Stomach (tissue), 9 donors: ENCODE results near the gene CEP76. TPM values are rescaled to one million over a fixed set of nuclear protein-coding genes. Genes with fewer than 3 reads are reported as not detected.
A peak's percentile ranks its signal among the peaks of the same experiment; 100 is the strongest.

Experiments used
- DNase-seq, 2 donors: peaks; one replicate each; pipeline versions ENCODE4 v3.0.0 to v3.0.0-alpha.2; 2013 to 2019
- H3K27ac ChIP-seq, 5 donors: fragments of 200-600 bp in 4 of 5; sonication (generic) in 4 of 5; one replicate each; pipeline ENCODE4 v1.5.1; 2013 to 2019; ENCODE audit warnings: mild to moderate bottlenecking in 1 of 5, moderate library complexity in 1 of 5
- H3K27me3 ChIP-seq, 3 donors: fragments of 200-600 bp; sonication (generic); one replicate each; pipeline ENCODE4 v1.5.1; 2017 to 2019; ENCODE audit warnings: mixed run types in 1 of 3
- H3K36me3 ChIP-seq, 4 donors: fragments of 200-600 bp; sonication (generic); 1 replicate in 3 of 4; 2 replicates in 1 of 4; pipeline ENCODE4 v1.5.1; 2016 to 2019
- H3K4me1 ChIP-seq, 4 donors: fragments of 200-600 bp; sonication (generic); one replicate each; pipeline ENCODE4 v1.5.1; 2016 to 2019
- H3K4me3 ChIP-seq, 4 donors: fragments of 200-600 bp; sonication (generic) in 3 of 4; one replicate each; pipeline ENCODE4 v1.5.1; 2016 to 2019; ENCODE audit warnings: mild to moderate bottlenecking in 1 of 4
- H3K9me3 ChIP-seq, 4 donors: fragments of 200-600 bp; sonication (generic); one replicate each; pipeline ENCODE4 v1.5.1; 2016 to 2019
- EP300 ChIP-seq: sonication (generic); formaldehyde crosslinking; IDR thresholded peaks from one replicate; pipeline ENCODE4 v1.6.1; 2017; ENCODE audit warnings: antibody characterized with exemption
- POLR2A ChIP-seq, 4 donors: fragments of 450-650 bp; IDR thresholded peaks; one replicate each; pipeline ENCODE4 v1.6.1; 2016; ENCODE audit warnings: antibody characterized with exemption in 4 of 4, control low read depth in 2 of 4, mild to moderate bottlenecking in 1 of 4, moderate library complexity in 1 of 4
- POLR2AphosphoS5 ChIP-seq, 3 donors: sonication (generic); formaldehyde crosslinking; IDR thresholded peaks; one replicate each; pipeline ENCODE4 v1.6.1; 2016; ENCODE audit warnings: antibody characterized with exemption in 3 of 3
- WGBS, 5 donors: extraction: QIAGEN DNeasy Blood & Tissue Kit in 3 of 5; methylation state at CpG; one replicate each; pipeline versions ENCODE4 v1.1.5 to v1.1.7; 2013 to 2018; 5-methylcytosine and 5-hydroxymethylcytosine counted together
- intact Hi-C: fragments of 100-400 bp; cut with DNase I; formaldehyde crosslinking; loops from one replicate; pipeline ENCODE4 v1.15.1; 2023; ENCODE audit warnings: low total_unique reads
- polyA plus RNA-seq, 3 donors: library from polyadenylated mRNA; stranded (reverse); fragments of 200-250 nt; gene quantifications; one replicate each; pipeline ENCODE4 v1.2.3, GENCODE V29; 2013
- total RNA-seq, 5 donors: library from RNA; depleted of rRNA; stranded (reverse); fragments of >200 nt; gene quantifications; one replicate each; pipeline versions ENCODE4 v1.1.0 to v1.2.3, GENCODE V29; 2014 to 2016
- TF ChIP-seq, protein P1 (sequence below), 7 experiments: fragments of 450-650 bp in 4 of 7; fragments of 200-600 bp in 3 of 7; sonication (generic) in 3 of 7; IDR thresholded peaks; one replicate each; pipeline ENCODE4 v1.5.1; 2016 to 2019; ENCODE audit warnings: antibody characterized with exemption in 7 of 7, control low read depth in 2 of 7, mild to moderate bottlenecking in 1 of 7
- donor health status: healthy with polysubstance abuse.
- donor health status: Bipolar disorder and iron deficiency.
- donor health status: healthy.

Gene CEP76
- total and polyA plus RNA-seq, 8 donors: 2.4 to 57.2 (median 7.9) TPM

- WGBS, 5 donors: 92 to 94% (median 94%) methylated on average over 16 to 18 of the region's 18 CpGs
- Histone ChIP-seq H3K9me3 (no peaks in the 10 kb centered on the region), H3K4me1 (no peaks in the 10 kb centered on the region), H3K27me3 (no peaks in the 10 kb centered on the region), H3K36me3 (no peaks in the 10 kb centered on the region), H3K4me3 (no peak overlapping the region), H3K27ac (no peak overlapping the region)
- DNase-seq: no peak
- intact Hi-C loops: no loop called here
- TF ChIP-seq POLR2AphosphoS5 (IDR thresholded peaks at IDR 0.05) (no peak), EP300 (no peak)
These were observed 48.4 kb upstream of the CEP76 start for GRCh38 chr18:12750715-12751502.

DNA sequence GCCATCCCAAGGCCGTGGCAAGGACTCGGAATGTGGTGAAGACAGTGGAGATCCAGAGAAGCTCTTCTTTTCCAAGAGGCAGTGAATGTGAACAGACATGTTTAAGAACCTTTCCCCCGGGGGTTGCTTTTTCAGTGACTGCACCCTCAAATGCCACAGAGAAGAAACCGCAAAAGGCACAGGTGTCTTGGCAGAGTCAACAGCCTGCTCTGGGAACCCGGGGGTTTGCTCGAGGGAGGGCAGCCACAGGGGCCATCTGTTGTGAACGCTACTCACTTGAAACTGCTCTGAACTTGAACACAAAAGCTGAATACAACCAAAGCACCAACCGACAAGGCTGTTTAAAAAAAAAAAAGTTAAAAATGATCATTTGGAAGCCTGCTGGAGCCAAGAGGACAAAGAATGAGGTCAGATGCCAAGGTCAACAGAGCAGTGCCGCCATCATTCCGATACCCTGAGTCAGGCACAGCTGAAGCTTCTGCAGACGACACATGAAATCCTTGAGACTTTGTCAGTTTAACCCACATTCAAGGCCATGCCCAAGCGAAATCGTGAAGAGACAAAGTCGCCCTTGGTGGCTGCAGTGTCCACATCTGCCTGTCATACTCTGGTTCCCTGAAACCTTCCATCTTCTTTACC is 47.7 kb upstream of the CEP76 start:
- TF ChIP-seq, protein P1, sequence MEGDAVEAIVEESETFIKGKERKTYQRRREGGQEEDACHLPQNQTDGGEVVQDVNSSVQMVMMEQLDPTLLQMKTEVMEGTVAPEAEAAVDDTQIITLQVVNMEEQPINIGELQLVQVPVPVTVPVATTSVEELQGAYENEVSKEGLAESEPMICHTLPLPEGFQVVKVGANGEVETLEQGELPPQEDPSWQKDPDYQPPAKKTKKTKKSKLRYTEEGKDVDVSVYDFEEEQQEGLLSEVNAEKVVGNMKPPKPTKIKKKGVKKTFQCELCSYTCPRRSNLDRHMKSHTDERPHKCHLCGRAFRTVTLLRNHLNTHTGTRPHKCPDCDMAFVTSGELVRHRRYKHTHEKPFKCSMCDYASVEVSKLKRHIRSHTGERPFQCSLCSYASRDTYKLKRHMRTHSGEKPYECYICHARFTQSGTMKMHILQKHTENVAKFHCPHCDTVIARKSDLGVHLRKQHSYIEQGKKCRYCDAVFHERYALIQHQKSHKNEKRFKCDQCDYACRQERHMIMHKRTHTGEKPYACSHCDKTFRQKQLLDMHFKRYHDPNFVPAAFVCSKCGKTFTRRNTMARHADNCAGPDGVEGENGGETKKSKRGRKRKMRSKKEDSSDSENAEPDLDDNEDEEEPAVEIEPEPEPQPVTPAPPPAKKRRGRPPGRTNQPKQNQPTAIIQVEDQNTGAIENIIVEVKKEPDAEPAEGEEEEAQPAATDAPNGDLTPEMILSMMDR (IDR thresholded peaks at IDR 0.05): no peak
- TF ChIP-seq EP300 (no peak), POLR2A (IDR thresholded peaks at IDR 0.05) (no peak), POLR2AphosphoS5 (IDR thresholded peaks at IDR 0.05) (no peak)
- DNase-seq: peak in 1 of 2 donors; percentile 26
- H3K27ac ChIP-seq: no peak overlapping the region
- no peaks in the 10 kb centered on the region for H3K9me3 ChIP-seq
- H3K4me1 ChIP-seq: no peaks in the 10 kb centered on the region
- 72 to 80% (median 78%) methylated on average over 14 of the region's 14 CpGs for WGBS, 5 donors
- intact Hi-C loops: no loop called here
- no peaks in the 10 kb centered on the region for H3K27me3 ChIP-seq
- no peak overlapping the region for H3K4me3 ChIP-seq
- H3K36me3 ChIP-seq: no peaks in the 10 kb centered on the region

DNA sequence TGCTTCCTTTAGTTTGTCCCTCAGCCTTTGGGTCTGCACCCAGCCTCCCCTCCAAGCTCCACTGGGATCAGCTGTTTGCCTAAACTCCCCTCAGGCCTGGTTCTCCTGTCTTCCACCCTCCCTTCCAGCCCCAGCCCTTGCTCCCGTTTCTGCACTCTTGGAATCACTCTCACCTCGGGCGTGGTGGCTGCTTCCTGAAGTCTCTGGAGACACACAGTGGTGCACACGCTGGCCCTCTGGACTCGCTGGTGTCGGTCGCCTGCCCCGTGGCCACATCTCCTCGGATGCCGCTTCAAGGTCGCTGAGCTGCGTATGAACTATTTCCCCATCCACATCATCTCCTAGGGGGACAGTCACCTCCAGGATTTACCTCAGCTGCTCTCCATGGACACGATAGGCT is 46.6 kb upstream of the CEP76 start:
- intact Hi-C loops: loop anchor here (10.0 kb wide), 1 partner anchor 146 kb away; no protein-coding TSS in a partner anchor
- H3K27ac ChIP-seq: no peak overlapping the region
- no peaks in the 10 kb centered on the region for H3K36me3 ChIP-seq
- H3K4me3 ChIP-seq: no peak overlapping the region
- no peaks in the 10 kb centered on the region for H3K27me3 ChIP-seq
- TF ChIP-seq, protein P1 (IDR thresholded peaks at IDR 0.05): no peak
- TF ChIP-seq POLR2AphosphoS5 (IDR thresholded peaks at IDR 0.05) (no peak), POLR2A (IDR thresholded peaks at IDR 0.05) (no peak), EP300 (no peak)
- H3K4me1 ChIP-seq: no peaks in the 10 kb centered on the region
- WGBS, 5 donors: 73 to 83% (median 79%) methylated on average over 13 of the region's 13 CpGs
- no peaks in the 10 kb centered on the region for H3K9me3 ChIP-seq
- no peak for DNase-seq

DNA sequence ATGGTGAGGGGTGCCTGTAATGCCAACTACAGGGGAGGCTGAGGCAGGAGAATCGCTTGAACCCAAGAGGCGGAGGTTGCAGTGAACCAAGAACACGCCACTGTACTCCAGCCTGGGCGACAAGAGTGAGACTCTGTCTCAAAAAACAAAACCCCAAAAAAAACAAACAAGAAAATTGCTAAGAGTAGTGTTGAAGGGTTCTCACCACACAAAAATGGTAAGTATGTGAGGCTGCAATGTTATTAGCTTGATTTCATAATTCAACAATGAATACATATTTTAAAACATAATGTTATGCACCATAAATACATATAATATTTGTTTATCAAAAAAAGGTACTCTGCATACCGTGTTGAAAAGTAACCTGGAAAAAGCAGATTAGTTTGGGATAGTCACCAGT is 46.1 kb upstream of the CEP76 start:
- H3K4me1 ChIP-seq: no peaks in the 10 kb centered on the region
- no peaks in the 10 kb centered on the region for H3K9me3 ChIP-seq
- 83 to 88% (median 88%) methylated on average over 5 of the region's 5 CpGs for WGBS, 5 donors
- no peak overlapping the region for H3K4me3 ChIP-seq
- TF ChIP-seq POLR2A (IDR thresholded peaks at IDR 0.05) (no peak), EP300 (no peak), POLR2AphosphoS5 (IDR thresholded peaks at IDR 0.05) (no peak)
- TF ChIP-seq, protein P1 (IDR thresholded peaks at IDR 0.05): no peak
- no peak overlapping the region for H3K27ac ChIP-seq
- intact Hi-C loops: loop anchor here (10.0 kb wide), 1 partner anchor 146 kb away; no protein-coding TSS in a partner anchor
- no peaks in the 10 kb centered on the region for H3K36me3 ChIP-seq
- no peak for DNase-seq
- H3K27me3 ChIP-seq: no peaks in the 10 kb centered on the region
